ENCODE measurements around the gene WWOX. TPM values are rescaled to one million over a fixed set of nuclear protein-coding genes. Genes with fewer than 3 reads are reported as not detected.

Gene WWOX
- total and polyA plus RNA-seq, 2 experiments from 2014 or later = 22.1 to 123 TPM

DNA sequence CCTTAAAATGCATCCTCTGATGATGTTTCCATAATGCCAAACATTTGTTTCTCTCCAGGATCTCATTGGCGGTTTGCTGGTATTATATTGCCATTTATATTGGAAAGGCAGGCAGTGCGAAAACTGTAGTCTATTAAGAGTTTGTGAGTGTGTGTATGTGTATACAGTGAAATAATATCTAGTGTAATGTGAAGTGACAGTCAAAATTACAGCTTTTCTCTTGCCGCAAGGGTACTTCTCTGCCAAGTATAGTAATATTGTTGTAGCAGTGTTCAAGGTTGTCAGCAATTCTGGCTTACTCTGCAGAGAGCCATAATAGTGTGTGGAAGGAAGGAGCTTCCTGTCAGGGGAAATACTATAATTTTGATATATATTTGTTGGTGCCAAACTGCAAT is 178.6 kb downstream of the WWOX start:
- TF ChIP-seq, protein P1, sequence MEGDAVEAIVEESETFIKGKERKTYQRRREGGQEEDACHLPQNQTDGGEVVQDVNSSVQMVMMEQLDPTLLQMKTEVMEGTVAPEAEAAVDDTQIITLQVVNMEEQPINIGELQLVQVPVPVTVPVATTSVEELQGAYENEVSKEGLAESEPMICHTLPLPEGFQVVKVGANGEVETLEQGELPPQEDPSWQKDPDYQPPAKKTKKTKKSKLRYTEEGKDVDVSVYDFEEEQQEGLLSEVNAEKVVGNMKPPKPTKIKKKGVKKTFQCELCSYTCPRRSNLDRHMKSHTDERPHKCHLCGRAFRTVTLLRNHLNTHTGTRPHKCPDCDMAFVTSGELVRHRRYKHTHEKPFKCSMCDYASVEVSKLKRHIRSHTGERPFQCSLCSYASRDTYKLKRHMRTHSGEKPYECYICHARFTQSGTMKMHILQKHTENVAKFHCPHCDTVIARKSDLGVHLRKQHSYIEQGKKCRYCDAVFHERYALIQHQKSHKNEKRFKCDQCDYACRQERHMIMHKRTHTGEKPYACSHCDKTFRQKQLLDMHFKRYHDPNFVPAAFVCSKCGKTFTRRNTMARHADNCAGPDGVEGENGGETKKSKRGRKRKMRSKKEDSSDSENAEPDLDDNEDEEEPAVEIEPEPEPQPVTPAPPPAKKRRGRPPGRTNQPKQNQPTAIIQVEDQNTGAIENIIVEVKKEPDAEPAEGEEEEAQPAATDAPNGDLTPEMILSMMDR (IDR thresholded peaks at IDR 0.05; ENCODE audit: low read depth, low read length) = no peak
- no peak overlapping the region for H3K27ac ChIP-seq
- H3K27me3 ChIP-seq = peaks cover 10% of the 10 kb centered on the region
- no peaks in the 10 kb centered on the region for H3K9me3 ChIP-seq (ENCODE audit: low read depth)
- no peak for DNase-seq (ENCODE audit: low read depth in 1 of 2, low spot score in 1 of 2)
- no peak overlapping the region for H3K4me3 ChIP-seq
- no peaks in the 10 kb centered on the region for H3K36me3 ChIP-seq
- H3K4me1 ChIP-seq (ENCODE audit: low read depth) = no peaks in the 10 kb centered on the region

DNA sequence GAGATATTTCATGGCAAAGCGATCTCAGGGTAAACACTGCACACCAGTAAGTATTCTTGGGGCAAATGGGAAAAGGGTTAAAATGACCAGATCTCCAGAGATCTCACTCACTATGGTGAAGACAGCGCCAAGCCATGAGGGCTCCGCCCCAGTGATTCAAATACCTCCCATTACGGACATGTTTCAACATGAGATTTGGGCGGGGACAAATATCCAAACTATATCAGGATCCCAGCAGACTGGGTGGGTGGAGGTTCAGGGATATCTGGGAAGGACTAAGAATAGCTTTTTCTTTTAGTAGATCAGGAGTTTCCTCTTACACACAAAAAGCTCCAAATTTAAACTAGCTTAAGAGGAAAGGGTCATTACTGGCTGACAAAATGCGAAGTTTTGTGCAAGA is 181.7 kb downstream of the WWOX start:
- no peaks in the 10 kb centered on the region for H3K36me3 ChIP-seq
- H3K9me3 ChIP-seq (ENCODE audit: low read depth) = no peaks in the 10 kb centered on the region
- H3K4me3 ChIP-seq = no peak overlapping the region
- H3K4me1 ChIP-seq (ENCODE audit: low read depth) = no peaks in the 10 kb centered on the region
- no peak for DNase-seq (ENCODE audit: low read depth in 1 of 2, low spot score in 1 of 2)
- H3K27ac ChIP-seq = no peak overlapping the region
- TF ChIP-seq, protein P1 (IDR thresholded peaks at IDR 0.05; ENCODE audit: low read depth, low read length) = no peak
- H3K27me3 ChIP-seq = peaks cover 10% of the 10 kb centered on the region

DNA sequence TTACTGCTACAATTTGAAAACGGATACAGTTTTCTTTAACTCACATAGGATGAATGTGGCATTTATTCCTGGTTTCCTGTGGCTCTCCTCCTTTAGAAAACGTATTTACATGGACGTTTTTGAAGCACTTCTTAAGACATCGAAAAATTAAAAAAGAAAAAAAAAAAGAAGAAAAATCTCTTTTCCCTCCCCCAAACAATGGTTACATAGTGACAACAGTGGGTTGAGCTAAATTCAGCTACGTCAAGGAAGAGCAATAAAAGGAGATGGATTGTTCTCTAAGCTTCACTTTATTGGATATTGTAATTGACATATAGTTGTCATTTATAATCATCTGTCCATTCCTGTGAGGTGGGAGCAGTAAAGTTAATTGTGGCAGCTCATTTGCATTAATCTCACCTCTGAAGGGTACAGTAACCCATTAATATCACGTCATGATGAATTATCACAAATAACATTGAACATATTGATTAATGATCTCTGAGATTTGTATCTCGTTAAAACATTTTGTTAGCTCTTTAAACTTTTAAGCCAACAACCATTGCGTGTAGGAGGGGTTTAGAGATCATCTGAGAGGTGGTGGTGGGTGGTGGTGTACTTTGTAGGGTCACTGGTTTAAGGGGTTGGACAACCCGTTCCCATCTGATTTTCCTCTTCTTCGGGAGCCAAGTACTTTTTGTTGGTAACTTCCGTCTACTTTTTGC is 184.2 kb downstream of the WWOX start:
- Histone ChIP-seq H3K36me3 (no peaks in the 10 kb centered on the region), H3K4me3 (no peak overlapping the region), H3K27me3 (no peaks in the 10 kb centered on the region), H3K4me1 (ENCODE audit: low read depth) (no peaks in the 10 kb centered on the region), H3K27ac (no peak overlapping the region), H3K9me3 (ENCODE audit: low read depth) (no peaks in the 10 kb centered on the region)
- DNase-seq (ENCODE audit: low read depth in 1 of 2, low spot score in 1 of 2) = no peak
- TF ChIP-seq, protein P1 (IDR thresholded peaks at IDR 0.05; ENCODE audit: low read depth, low read length) = no peak

DNA sequence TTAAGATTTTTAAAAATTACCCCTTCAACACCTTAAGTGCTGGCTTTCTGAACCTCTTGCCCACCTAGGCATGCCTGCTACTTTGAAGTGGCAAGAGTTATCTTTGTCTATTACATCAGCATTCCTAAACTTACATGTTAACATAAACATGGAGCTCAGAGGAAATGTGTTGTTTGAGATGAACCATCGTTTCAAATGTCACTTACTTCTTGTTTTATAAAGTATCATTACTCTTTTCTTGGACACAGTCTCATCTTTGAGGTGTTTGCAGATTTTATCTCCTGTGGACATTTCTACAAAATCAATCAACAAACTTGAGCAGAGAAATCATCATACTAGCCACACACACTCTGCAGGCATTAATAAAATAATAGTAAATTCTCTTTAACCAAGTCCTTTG is 184.9 kb downstream of the WWOX start:
- Histone ChIP-seq H3K4me3 (no peak overlapping the region), H3K27ac (no peak overlapping the region), H3K27me3 (no peaks in the 10 kb centered on the region), H3K9me3 (ENCODE audit: low read depth) (no peaks in the 10 kb centered on the region), H3K4me1 (ENCODE audit: low read depth) (no peaks in the 10 kb centered on the region), H3K36me3 (no peaks in the 10 kb centered on the region)
- TF ChIP-seq, protein P1 (IDR thresholded peaks at IDR 0.05; ENCODE audit: low read depth, low read length) = no peak
- DNase-seq (ENCODE audit: low read depth in 1 of 2, low spot score in 1 of 2) = no peak

DNA sequence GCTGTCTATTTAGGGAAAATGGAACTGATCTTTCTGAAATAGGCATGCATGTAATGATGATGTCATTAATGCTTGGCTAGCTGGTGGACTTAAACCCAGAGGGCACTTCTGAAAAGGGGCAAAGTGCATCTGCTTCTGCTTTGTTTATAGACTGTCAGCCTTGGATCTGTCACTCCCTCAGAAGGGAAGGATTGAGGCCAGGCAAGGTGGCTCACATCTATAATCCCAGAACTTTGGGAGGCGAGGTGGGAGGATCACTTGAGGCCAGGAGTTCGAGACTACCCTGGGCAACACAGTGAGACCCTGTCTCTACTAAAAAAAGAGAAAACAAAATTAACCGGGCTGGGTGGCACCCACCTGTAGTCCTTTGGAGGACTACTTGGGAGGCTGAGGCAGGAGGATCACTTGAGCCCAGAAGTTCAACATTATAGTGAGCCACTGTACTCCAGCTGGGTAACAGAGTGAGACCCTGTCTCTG is 185.5 kb downstream of the WWOX start:
- TF ChIP-seq, protein P1 (IDR thresholded peaks at IDR 0.05; ENCODE audit: low read depth, low read length) = no peak
- DNase-seq (ENCODE audit: low read depth in 1 of 2, low spot score in 1 of 2) = no peak
- Histone ChIP-seq H3K4me1 (ENCODE audit: low read depth) (no peaks in the 10 kb centered on the region), H3K36me3 (no peaks in the 10 kb centered on the region), H3K27ac (no peak overlapping the region), H3K27me3 (no peaks in the 10 kb centered on the region), H3K9me3 (ENCODE audit: low read depth) (no peaks in the 10 kb centered on the region), H3K4me3 (no peak overlapping the region)
